GM18505 (cell line): ENCODE data around the gene PPM1M.
A peak's percentile ranks its signal among the peaks of the same experiment; 100 is the strongest.
"Not testable (repeated sequence)": the region's sequence is repeated elsewhere in the genome, so short reads cannot be mapped to it uniquely, and the experiment has no call there.

Source experiments
- ATAC-seq: cut with Tn5 transposase; IDR thresholded peaks from one replicate; pipeline ENCODE4 v1.9.1; 2021; ENCODE audit not compliant: unreplicated experiment
- POLR2A ChIP-seq: IDR thresholded peaks from 4 replicates; pipeline ENCODE4 v1.6.1; 2011; ENCODE audit warnings: borderline replicate concordance; ENCODE audit not compliant: insufficient read depth, insufficient read length; ENCODE audit errors: extremely low read depth

PPM1M gene

GRCh38 chr3:52277071-52277964, 31.8 kb downstream of the PPM1M start:
- TF ChIP-seq POLR2A, result peak; percentile 80
- ATAC-seq, result no peak

GRCh38 chr3:52277972-52278509, 32.5 kb downstream of the PPM1M start:
- peak; percentile 58 for ATAC-seq
- TF ChIP-seq POLR2A, result peak; percentile 77

GRCh38 chr3:52278510-52279069, 33.0 kb downstream of the PPM1M start, which contains the start of gene WDR82:
WDR82 (minus strand) TSS chr3:52278649; CDS start chr3:52278361, 288 bp downstream.
- ATAC-seq, result peak; percentile 83
- peak; percentile 97 for TF ChIP-seq POLR2A

GRCh38 chr3:52279596-52279995, 34.0 kb downstream of the PPM1M start:
- no peak for TF ChIP-seq POLR2A
- ATAC-seq, result no peak

- TF ChIP-seq POLR2A, result no peak
- ATAC-seq, result no peak
These were observed 34.5 kb downstream of the PPM1M start for GRCh38 chr3:52280050-52280461.

- no peak for ATAC-seq
- TF ChIP-seq POLR2A, result no peak
These were observed 36.6 kb downstream of the PPM1M start for GRCh38 chr3:52281981-52282801.

GRCh38 chr3:52283306-52283705, 37.7 kb downstream of the PPM1M start:
- ATAC-seq, result no peak
- no peak for TF ChIP-seq POLR2A

- ATAC-seq, result not testable (repeated sequence)
These were observed 38.5 kb downstream of the PPM1M start for GRCh38 chr3:52284051-52284450.

GRCh38 chr3:52286777-52287110, 41.2 kb downstream of the PPM1M start:
- no peak for TF ChIP-seq POLR2A
- no peak for ATAC-seq

- no peak for ATAC-seq
- TF ChIP-seq POLR2A, result no peak
These were observed 43.1 kb downstream of the PPM1M start for GRCh38 chr3:52288674-52289073.

GRCh38 chr3:52289338-52289746, 43.8 kb downstream of the PPM1M start:
- no peak for ATAC-seq
- TF ChIP-seq POLR2A, result peak; percentile 8

- no peak for TF ChIP-seq POLR2A
- no peak for ATAC-seq
These were observed 44.4 kb downstream of the PPM1M start for GRCh38 chr3:52289747-52290595.
